Measurements from ENCODE around the gene TNFRSF1B. TPM values are rescaled to one million over a fixed set of nuclear protein-coding genes. Genes with fewer than 3 reads are reported as not detected.

The TNFRSF1B gene
- polyA plus RNA-seq, 1 donor, result 16.3 TPM

- Histone ChIP-seq H3K27me3 (ENCODE audit: control insufficient read depth, insufficient read depth, low read length) (no peaks in the 10 kb centered on the region), H3K36me3 (ENCODE audit: control insufficient read depth, insufficient read depth, low read length) (peaks cover 58% of the 10 kb centered on the region), H3K9me3 (ENCODE audit: control insufficient read depth, low read depth, low read length) (no peaks in the 10 kb centered on the region), H3K4me1 (ENCODE audit: control insufficient read depth, insufficient read depth, low read length) (no peaks in the 10 kb centered on the region), H3K27ac (ENCODE audit: low read length) (no peak overlapping the region), H3K4me3 (ENCODE audit: low read length) (no peak overlapping the region)
- no peak for DNase-seq
These were observed 78.9 kb downstream of the TNFRSF1B start for GRCh38 chr1:12245733-12246132.

DNA sequence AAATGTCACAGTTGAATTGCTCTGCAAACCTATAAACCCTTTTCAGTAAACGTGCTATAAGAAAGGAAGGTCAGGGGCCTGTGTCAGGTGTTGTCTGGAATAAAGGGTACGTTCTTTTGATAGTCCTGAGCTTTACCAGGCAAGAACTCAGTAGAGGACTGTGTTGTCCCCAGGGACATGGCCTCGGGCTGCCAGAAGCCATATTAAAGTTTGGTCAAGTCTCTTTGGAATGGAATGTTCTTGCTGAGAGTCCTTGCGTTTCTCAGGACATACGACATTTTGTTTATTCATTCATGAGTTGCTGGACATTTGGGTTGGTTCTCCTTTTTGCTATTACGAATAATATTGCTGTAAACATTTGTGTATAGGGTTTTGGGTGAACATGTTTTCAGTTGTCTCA, 79.8 kb downstream of the TNFRSF1B start:
- Histone ChIP-seq H3K4me1 (ENCODE audit: control insufficient read depth, insufficient read depth, low read length) (no peaks in the 10 kb centered on the region), H3K36me3 (ENCODE audit: control insufficient read depth, insufficient read depth, low read length) (peaks cover 62% of the 10 kb centered on the region), H3K4me3 (ENCODE audit: low read length) (no peak overlapping the region), H3K9me3 (ENCODE audit: control insufficient read depth, low read depth, low read length) (no peaks in the 10 kb centered on the region), H3K27ac (ENCODE audit: low read length) (no peak overlapping the region), H3K27me3 (ENCODE audit: control insufficient read depth, insufficient read depth, low read length) (no peaks in the 10 kb centered on the region)
- 100% methylated on average over 2 of the region's 6 CpGs for WGBS (ENCODE audit: insufficient coverage, low lambda C conversion rate)
- DNase-seq, result no peak

DNA sequence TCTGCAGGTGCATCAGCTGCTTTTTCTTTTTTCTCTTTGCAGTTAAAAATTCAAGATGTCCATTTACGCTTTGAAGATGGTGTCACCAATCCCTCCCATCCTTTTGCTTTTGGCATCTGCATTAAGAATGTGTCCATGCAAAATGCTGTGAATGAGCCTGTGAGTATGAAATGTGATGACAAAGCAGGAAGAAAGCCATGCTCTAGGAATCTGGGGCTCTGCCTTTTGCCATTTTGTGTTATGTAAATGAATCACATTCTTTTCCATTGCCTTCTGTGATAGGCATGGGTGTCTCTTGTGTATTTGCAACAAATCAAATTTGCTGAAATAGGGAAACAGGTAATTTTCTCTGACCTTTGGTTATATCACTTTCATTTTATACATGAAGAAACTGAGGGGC, 82.4 kb downstream of the TNFRSF1B start:
- no CpG with 5 or more reads among the region's 1 CpG for WGBS (ENCODE audit: insufficient coverage, low lambda C conversion rate)
- Histone ChIP-seq H3K4me3 (ENCODE audit: low read length) (no peak overlapping the region), H3K27ac (ENCODE audit: low read length) (no peak overlapping the region), H3K36me3 (ENCODE audit: control insufficient read depth, insufficient read depth, low read length) (peaks cover 58% of the 10 kb centered on the region), H3K4me1 (ENCODE audit: control insufficient read depth, insufficient read depth, low read length) (no peaks in the 10 kb centered on the region), H3K27me3 (ENCODE audit: control insufficient read depth, insufficient read depth, low read length) (no peaks in the 10 kb centered on the region), H3K9me3 (ENCODE audit: control insufficient read depth, low read depth, low read length) (no peaks in the 10 kb centered on the region)
- no peak for DNase-seq

GRCh38 chr1:12249748-12250147, 83.0 kb downstream of the TNFRSF1B start:
- Histone ChIP-seq H3K36me3 (ENCODE audit: control insufficient read depth, insufficient read depth, low read length) (peaks cover 55% of the 10 kb centered on the region), H3K27ac (ENCODE audit: low read length) (no peak overlapping the region), H3K27me3 (ENCODE audit: control insufficient read depth, insufficient read depth, low read length) (no peaks in the 10 kb centered on the region), H3K4me3 (ENCODE audit: low read length) (no peak overlapping the region), H3K4me1 (ENCODE audit: control insufficient read depth, insufficient read depth, low read length) (no peaks in the 10 kb centered on the region), H3K9me3 (ENCODE audit: control insufficient read depth, low read depth, low read length) (no peaks in the 10 kb centered on the region)
- DNase-seq, result no peak
- WGBS (ENCODE audit: insufficient coverage, low lambda C conversion rate), result 100% methylated on average over 1 of the region's 6 CpGs

- DNase-seq, result no peak
- no peaks in the 10 kb centered on the region for H3K9me3 ChIP-seq (ENCODE audit: control insufficient read depth, low read depth, low read length)
- peaks cover 49% of the 10 kb centered on the region for H3K36me3 ChIP-seq (ENCODE audit: control insufficient read depth, insufficient read depth, low read length)
- no peaks in the 10 kb centered on the region for H3K27me3 ChIP-seq (ENCODE audit: control insufficient read depth, insufficient read depth, low read length)
- no peak overlapping the region for H3K27ac ChIP-seq (ENCODE audit: low read length)
- WGBS (ENCODE audit: insufficient coverage, low lambda C conversion rate), result no CpG with 5 or more reads among the region's 5 CpGs
- no peak overlapping the region for H3K4me3 ChIP-seq (ENCODE audit: low read length)
- H3K4me1 ChIP-seq (ENCODE audit: control insufficient read depth, insufficient read depth, low read length), result no peaks in the 10 kb centered on the region
These were observed 84.7 kb downstream of the TNFRSF1B start for GRCh38 chr1:12251442-12251841.

- WGBS (ENCODE audit: insufficient coverage, low lambda C conversion rate), result no CpG with 5 or more reads among the region's 2 CpGs
These were observed 89.1 kb downstream of the TNFRSF1B start for GRCh38 chr1:12255913-12256312.

GRCh38 chr1:12258272-12258671, 91.5 kb downstream of the TNFRSF1B start:
- no CpG with 5 or more reads among the region's 7 CpGs for WGBS (ENCODE audit: insufficient coverage, low lambda C conversion rate)
- Histone ChIP-seq H3K9me3 (ENCODE audit: control insufficient read depth, low read depth, low read length) (no peaks in the 10 kb centered on the region), H3K27ac (ENCODE audit: low read length) (no peak overlapping the region), H3K27me3 (ENCODE audit: control insufficient read depth, insufficient read depth, low read length) (no peaks in the 10 kb centered on the region), H3K4me1 (ENCODE audit: control insufficient read depth, insufficient read depth, low read length) (peaks cover 3% of the 10 kb centered on the region), H3K36me3 (ENCODE audit: control insufficient read depth, insufficient read depth, low read length) (peaks cover 67% of the 10 kb centered on the region), H3K4me3 (ENCODE audit: low read length) (no peak overlapping the region)
- DNase-seq, result peak in 1 of 2 donors; percentile 40

More at GRCh38 chr1:12255913-12256312, 89.1 kb downstream of the TNFRSF1B start:
- peaks cover 3% of the 10 kb centered on the region for H3K4me1 ChIP-seq (ENCODE audit: control insufficient read depth, insufficient read depth, low read length)
- no peaks in the 10 kb centered on the region for H3K27me3 ChIP-seq (ENCODE audit: control insufficient read depth, insufficient read depth, low read length)
- DNase-seq, result no peak
- no peak overlapping the region for H3K4me3 ChIP-seq (ENCODE audit: low read length)
- no peaks in the 10 kb centered on the region for H3K9me3 ChIP-seq (ENCODE audit: control insufficient read depth, low read depth, low read length)
- H3K27ac ChIP-seq (ENCODE audit: low read length), result no peak overlapping the region
- peaks cover 60% of the 10 kb centered on the region for H3K36me3 ChIP-seq (ENCODE audit: control insufficient read depth, insufficient read depth, low read length)

Other genes starting within 250 kb of the TNFRSF1B start
- 95.0 TPM for gene KIAA2013, start 240.6 kb upstream of the TNFRSF1B start, polyA plus RNA-seq
- 69.0 TPM for gene PLOD1, start 232.3 kb upstream of the TNFRSF1B start, polyA plus RNA-seq
- 72.6 TPM for gene MFN2, start 186.5 kb upstream of the TNFRSF1B start, polyA plus RNA-seq
- 27.1 TPM for gene MIIP, start 147.5 kb upstream of the TNFRSF1B start, polyA plus RNA-seq
- 0.25 TPM for gene TNFRSF8, start 103.7 kb upstream of the TNFRSF1B start, polyA plus RNA-seq
- 20.7 TPM for gene VPS13D, start 63.0 kb downstream of the TNFRSF1B start, polyA plus RNA-seq